ENCODE results near the gene GNB5. TPM values are rescaled to one million over a fixed set of nuclear protein-coding genes. Genes with fewer than 3 reads are reported as not detected.
"Not testable (repeated sequence)": the region's sequence is repeated elsewhere in the genome, so short reads cannot be mapped to it uniquely, and the experiment has no call there.

Gene GNB5
- total RNA-seq, 2 experiments from 2014 or later, result 11.8 to 19.6 TPM

- CTCF ChIA-PET, result interaction anchor here (1.4 to 1.5 kb wide), 2 partner anchors 67 to 118 kb away, joined by 3 to 5 read pairs; no protein-coding TSS in a partner anchor
- POLR2A ChIA-PET, result no interaction called here
- Mint-ChIP-seq H3K9me3 (ENCODE audit: low read depth) (no peaks in the 10 kb centered on the region), H3K27me3 (no peaks in the 10 kb centered on the region), H3K4me1 (no peaks in the 10 kb centered on the region), H3K27ac (no peak overlapping the region), H3K4me3 (no peak overlapping the region), H3K36me3 (ENCODE audit: low read depth) (no peaks in the 10 kb centered on the region)
- intact Hi-C loops (cut with DNase I, micrococcal nuclease), result no loop called here
- DNase-seq (no peak), ATAC-seq (no peak)
Observed at GRCh38 chr15:52098323-52098722, 92.9 kb downstream of the GNB5 start.

DNA sequence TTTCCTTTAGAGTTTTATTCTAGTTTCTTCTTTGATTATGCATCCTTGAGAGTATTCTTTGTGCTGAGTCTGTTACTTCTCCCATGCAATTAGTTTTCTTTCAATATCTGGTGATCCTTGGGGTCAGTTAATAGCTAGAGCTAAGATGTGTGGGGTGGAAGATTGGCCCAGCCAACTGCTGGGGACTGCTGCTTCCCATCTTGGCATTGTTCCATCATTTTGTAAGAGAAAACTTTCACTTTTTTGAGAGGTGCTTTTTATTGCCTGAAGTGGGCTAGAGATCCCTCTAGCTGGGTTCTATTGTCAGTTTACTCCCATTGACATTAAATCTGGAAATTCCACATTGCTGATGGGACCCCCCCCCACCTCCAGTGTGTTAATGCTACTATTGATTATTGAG, 94.0 kb downstream of the GNB5 start:
- no peaks in the 10 kb centered on the region for H3K27me3 Mint-ChIP-seq
- H3K27ac Mint-ChIP-seq, result no peak overlapping the region
- H3K36me3 Mint-ChIP-seq (ENCODE audit: low read depth), result no peaks in the 10 kb centered on the region
- H3K4me1 Mint-ChIP-seq, result no peaks in the 10 kb centered on the region
- intact Hi-C loops (cut with DNase I, micrococcal nuclease), result no loop called here
- ATAC-seq (no peak), DNase-seq (no peak)
- CTCF ChIA-PET, result interaction anchor here (0.6 to 1.6 kb wide), 6 partner anchors 14 to 638 kb away, joined by 3 to 6 read pairs (median 4); partner anchors contain the start of gene BCL2L10
- H3K4me3 Mint-ChIP-seq, result no peak overlapping the region
- POLR2A ChIA-PET, result no interaction called here
- no peaks in the 10 kb centered on the region for H3K9me3 Mint-ChIP-seq (ENCODE audit: low read depth)

- POLR2A ChIA-PET; H3K9me3 Mint-ChIP-seq (ENCODE audit: low read depth); H3K27me3 Mint-ChIP-seq; H3K4me3 Mint-ChIP-seq; H3K27ac Mint-ChIP-seq; DNase-seq; ATAC-seq; H3K36me3 Mint-ChIP-seq (ENCODE audit: low read depth); intact Hi-C loops (cut with DNase I, micrococcal nuclease); H3K4me1 Mint-ChIP-seq: not testable (repeated sequence)
- CTCF ChIA-PET, result interaction anchor here (1.6 kb wide), 1 partner anchor 13 kb away, joined by 6 read pairs; no protein-coding TSS in a partner anchor
Observed at GRCh38 chr15:52096536-52096935, 94.7 kb downstream of the GNB5 start.

GRCh38 chr15:52095597-52096262, 95.5 kb downstream of the GNB5 start:
- POLR2A ChIA-PET, result no interaction called here
- no peak overlapping the region for H3K4me3 Mint-ChIP-seq
- DNase-seq (no peak), ATAC-seq (no peak)
- no peaks in the 10 kb centered on the region for H3K27me3 Mint-ChIP-seq
- H3K27ac Mint-ChIP-seq, result no peak overlapping the region
- H3K36me3 Mint-ChIP-seq (ENCODE audit: low read depth), result no peaks in the 10 kb centered on the region
- no peaks in the 10 kb centered on the region for H3K9me3 Mint-ChIP-seq (ENCODE audit: low read depth)
- intact Hi-C loops (cut with DNase I, micrococcal nuclease), result no loop called here
- H3K4me1 Mint-ChIP-seq, result no peaks in the 10 kb centered on the region
- CTCF ChIA-PET, result no interaction called here

DNA sequence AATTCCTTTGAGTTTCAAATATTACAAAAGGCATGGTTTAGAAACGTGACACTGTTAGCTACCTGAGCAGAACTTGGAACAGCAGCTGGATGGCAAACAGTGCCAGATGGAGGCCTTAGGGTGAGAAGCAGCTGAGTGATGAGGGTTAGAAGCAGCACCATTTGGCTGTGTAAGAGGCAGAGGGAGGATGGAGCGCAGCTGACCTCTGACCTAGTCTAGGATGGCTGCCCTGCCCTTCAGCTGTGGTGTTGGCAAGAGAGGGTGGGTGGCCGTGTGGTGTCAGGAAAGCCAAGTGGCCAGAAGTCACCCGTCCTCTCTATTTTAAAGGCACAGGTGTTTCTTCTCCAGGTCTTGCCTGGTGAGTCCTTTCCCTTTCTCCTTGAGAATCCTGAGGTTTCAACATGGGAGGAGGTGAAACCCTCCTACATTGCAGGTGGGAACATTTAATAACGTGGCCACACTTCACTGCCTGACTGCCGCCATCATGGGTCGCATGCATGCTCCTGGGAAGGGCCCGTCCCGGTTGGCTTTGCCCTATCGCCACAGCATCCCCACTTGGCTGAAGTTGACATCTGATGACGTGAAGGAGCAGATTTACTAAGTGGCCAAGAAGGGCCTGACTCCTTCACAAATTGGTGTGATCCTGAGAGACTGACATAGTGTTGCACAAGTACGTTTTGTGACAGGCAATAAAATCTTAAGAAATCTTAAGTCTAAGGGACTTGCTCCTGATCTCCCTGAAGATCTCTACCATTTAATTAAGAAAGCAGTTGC, 96.2 kb downstream of the GNB5 start:
- Mint-ChIP-seq H3K27me3 (peaks cover 2% of the 10 kb centered on the region), H3K4me1 (no peaks in the 10 kb centered on the region), H3K4me3 (no peak overlapping the region), H3K36me3 (ENCODE audit: low read depth) (peaks cover 2% of the 10 kb centered on the region), H3K27ac (no peak overlapping the region), H3K9me3 (ENCODE audit: low read depth) (peaks cover 4% of the 10 kb centered on the region)
- CTCF ChIA-PET, result interaction anchor here (0.6 kb wide), 1 partner anchor 258 kb away, joined by 5 read pairs; no protein-coding TSS in a partner anchor
- intact Hi-C loops (cut with DNase I, micrococcal nuclease), result no loop called here
- ATAC-seq (no peak), DNase-seq (no peak)
- POLR2A ChIA-PET, result no interaction called here

DNA sequence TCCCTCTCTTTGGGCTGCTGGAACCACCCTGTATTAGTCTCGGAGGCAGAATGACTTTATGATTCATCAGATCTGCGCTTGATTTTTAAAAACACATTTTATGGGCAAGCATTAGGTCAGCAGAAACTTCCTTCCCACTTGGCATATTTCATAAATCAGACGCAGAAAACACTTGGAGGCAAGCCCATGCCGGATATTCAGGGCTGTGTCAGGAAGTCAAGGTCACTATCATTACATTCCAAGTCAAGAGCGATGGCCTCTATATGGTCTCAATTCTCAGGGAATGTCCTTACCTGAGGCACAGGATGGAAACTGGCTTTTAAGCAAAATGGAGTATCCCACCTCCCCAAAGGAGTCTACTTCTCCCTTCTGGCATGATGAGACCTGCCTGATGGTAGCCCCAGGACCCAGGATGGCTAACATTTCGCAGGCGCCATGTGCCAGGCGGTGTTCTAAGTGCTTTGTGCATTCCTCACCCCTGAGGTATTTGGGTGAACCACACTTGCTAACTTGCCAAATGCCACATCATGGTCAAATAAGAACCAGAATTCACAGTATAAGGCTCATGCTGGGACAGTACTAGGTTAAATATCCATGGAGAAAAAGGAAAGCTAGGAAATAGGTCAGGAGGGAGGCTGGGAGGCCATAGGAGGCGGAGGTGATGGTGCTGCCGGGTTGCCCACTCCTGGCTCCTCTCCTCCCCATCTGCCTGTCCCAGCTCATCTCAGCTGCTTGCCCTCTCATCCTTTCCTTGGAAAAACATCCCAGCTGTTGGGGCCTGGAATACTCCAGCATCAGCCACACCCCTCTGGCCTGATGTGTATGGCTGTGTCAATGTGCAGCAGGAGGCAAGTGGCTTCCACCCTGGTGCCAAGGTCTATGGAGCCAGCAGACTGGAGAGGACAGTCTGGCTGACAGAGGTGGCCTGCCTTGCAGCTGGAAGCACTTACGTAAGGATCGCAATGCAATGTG, 97.4 kb downstream of the GNB5 start:
- no peak overlapping the region for H3K4me3 Mint-ChIP-seq
- ATAC-seq, result no peak

GRCh38 chr15:52093167-52093538, 98.0 kb downstream of the GNB5 start:
- Mint-ChIP-seq H3K36me3 (ENCODE audit: low read depth) (peaks cover 5% of the 10 kb centered on the region), H3K4me3 (no peak overlapping the region), H3K4me1 (no peaks in the 10 kb centered on the region), H3K27ac (no peak overlapping the region), H3K27me3 (peaks cover 2% of the 10 kb centered on the region), H3K9me3 (ENCODE audit: low read depth) (peaks cover 8% of the 10 kb centered on the region)
- DNase-seq (no peak), ATAC-seq (no peak)
- ChIA-PET CTCF (no interaction called here), POLR2A (no interaction called here)
- intact Hi-C loops (cut with DNase I, micrococcal nuclease), result no loop called here

More for the DNA sequence above, 97.4 kb downstream of the GNB5 start:
- intact Hi-C loops (cut with DNase I, micrococcal nuclease), result no loop called here
- no peak overlapping the region for H3K27ac Mint-ChIP-seq
- POLR2A ChIA-PET, result no interaction called here
- peaks cover 2% of the 10 kb centered on the region for H3K27me3 Mint-ChIP-seq
- H3K9me3 Mint-ChIP-seq (ENCODE audit: low read depth), result peaks cover 8% of the 10 kb centered on the region
- peaks cover 5% of the 10 kb centered on the region for H3K36me3 Mint-ChIP-seq (ENCODE audit: low read depth)
- DNase-seq, result no peak
- CTCF ChIA-PET, result interaction anchor here (0.6 kb wide), 1 partner anchor 259 kb away, joined by 5 read pairs; no protein-coding TSS in a partner anchor
- H3K4me1 Mint-ChIP-seq, result no peaks in the 10 kb centered on the region

GRCh38 chr15:52090193-52090592, 101.0 kb downstream of the GNB5 start:
- ChIA-PET CTCF (interaction anchor here (1.9 kb wide), 1 partner anchor 11 kb away, joined by 10 read pairs; no protein-coding TSS in a partner anchor), POLR2A (no interaction called here)

DNA sequence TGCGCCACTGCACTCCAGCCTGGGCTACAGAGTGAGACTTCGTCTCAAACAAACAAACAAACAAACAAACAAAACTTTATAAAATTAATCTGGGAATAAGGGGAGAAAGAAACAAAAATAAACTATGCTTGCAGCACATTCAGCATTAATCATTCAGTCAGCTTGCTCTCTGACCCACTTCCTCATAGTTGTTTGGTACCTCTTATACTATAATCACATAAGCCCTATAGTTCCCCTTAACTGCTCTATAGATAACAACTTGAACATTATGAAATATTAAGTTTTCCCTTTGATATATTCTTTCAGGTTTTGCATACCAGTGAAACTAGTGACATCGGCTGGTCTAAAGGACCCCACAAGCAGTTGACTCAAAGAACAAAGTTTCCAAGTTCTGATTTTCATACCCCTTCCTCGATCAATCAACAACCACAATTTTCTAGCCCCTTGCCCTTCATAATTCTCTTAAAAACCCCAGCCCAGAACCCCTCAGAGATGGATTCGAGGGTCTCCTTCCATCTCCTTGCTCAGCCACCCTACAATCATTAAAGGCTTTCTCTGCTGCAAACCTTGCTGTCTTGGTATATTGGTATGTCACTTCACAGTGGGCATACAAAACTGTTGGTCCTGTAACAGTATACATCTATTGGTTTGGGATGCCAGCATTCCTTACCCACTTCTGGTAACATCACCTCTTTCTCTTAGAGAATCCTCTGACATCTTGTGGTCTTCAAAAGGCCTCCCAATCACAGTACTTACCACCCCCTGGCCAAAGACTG, 105.0 kb downstream of the GNB5 start:
- Mint-ChIP-seq H3K4me1 (peaks cover 6% of the 10 kb centered on the region), H3K9me3 (ENCODE audit: low read depth) (peaks cover 8% of the 10 kb centered on the region), H3K27ac (no peak overlapping the region), H3K4me3 (no peak overlapping the region), H3K27me3 (peaks cover 2% of the 10 kb centered on the region), H3K36me3 (ENCODE audit: low read depth) (peaks cover 5% of the 10 kb centered on the region)
- ChIA-PET CTCF (no interaction called here), POLR2A (no interaction called here)
- intact Hi-C loops (cut with DNase I, micrococcal nuclease), result no loop called here
- DNase-seq, result no peak
- ATAC-seq, result no peak

More at GRCh38 chr15:52090193-52090592, 101.0 kb downstream of the GNB5 start:
- intact Hi-C loops (cut with DNase I, micrococcal nuclease), result no loop called here
- peaks cover 8% of the 10 kb centered on the region for H3K9me3 Mint-ChIP-seq (ENCODE audit: low read depth)
- H3K27me3 Mint-ChIP-seq, result peaks cover 2% of the 10 kb centered on the region
- H3K27ac Mint-ChIP-seq, result no peak overlapping the region
- DNase-seq (no peak), ATAC-seq (no peak)
- no peaks in the 10 kb centered on the region for H3K4me1 Mint-ChIP-seq
- peaks cover 5% of the 10 kb centered on the region for H3K36me3 Mint-ChIP-seq (ENCODE audit: low read depth)
- H3K4me3 Mint-ChIP-seq, result no peak overlapping the region

DNA sequence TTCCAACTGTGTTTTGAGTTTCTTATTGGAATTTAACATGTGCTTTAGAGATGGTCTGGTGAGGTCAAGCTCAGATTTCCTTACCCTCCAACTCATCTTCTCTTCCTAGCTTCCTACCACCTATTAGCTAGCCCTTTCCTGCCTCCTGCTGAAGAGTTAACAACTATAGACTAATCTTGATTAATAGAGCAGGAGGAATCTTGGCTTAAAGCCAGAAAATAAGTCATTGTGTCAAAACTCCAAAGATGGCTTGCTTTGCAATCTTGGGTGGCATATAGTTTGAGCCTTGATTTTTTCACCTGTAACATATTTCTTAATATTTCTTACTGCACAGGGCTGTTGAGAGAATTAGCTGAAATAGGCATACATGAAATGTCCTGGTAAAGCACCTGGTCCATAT, 105.9 kb downstream of the GNB5 start:
- H3K27me3 Mint-ChIP-seq, result peaks cover 1% of the 10 kb centered on the region
- POLR2A ChIA-PET, result no interaction called here
- H3K27ac Mint-ChIP-seq, result no peak overlapping the region
- CTCF ChIA-PET, result no interaction called here
- peaks cover 6% of the 10 kb centered on the region for H3K9me3 Mint-ChIP-seq (ENCODE audit: low read depth)
- intact Hi-C loops (cut with DNase I, micrococcal nuclease), result no loop called here
- H3K36me3 Mint-ChIP-seq (ENCODE audit: low read depth), result peaks cover 4% of the 10 kb centered on the region
- no peak for DNase-seq
- no peak for ATAC-seq
- no peak overlapping the region for H3K4me3 Mint-ChIP-seq
- H3K4me1 Mint-ChIP-seq, result peaks cover 6% of the 10 kb centered on the region

DNA sequence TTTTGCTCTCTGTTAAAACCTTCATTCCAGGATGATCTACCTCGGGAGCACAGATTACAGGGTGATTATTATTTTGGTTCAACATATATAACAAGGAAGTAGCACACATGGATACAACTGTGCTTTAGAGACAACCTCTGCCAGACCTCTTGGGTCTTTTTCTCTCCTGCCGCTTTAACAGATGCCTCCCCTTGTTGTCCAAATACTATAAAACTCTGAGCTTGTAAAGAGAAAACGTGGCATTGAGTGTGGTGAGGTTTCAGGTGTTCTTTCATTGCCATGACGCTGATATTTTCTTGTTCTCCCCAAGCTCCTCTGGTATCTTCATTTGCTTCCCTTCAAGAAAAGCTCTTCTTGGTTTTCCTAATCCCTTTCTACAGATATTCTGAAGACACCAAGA, 107.6 kb downstream of the GNB5 start:
- H3K36me3 Mint-ChIP-seq (ENCODE audit: low read depth), result no peaks in the 10 kb centered on the region
- H3K4me3 Mint-ChIP-seq, result no peak overlapping the region
- no peak for DNase-seq
- ChIA-PET CTCF (interaction anchor here (0.6 to 1.7 kb wide), 5 partner anchors 10 to 178 kb away, joined by 3 to 6 read pairs (median 3); partner anchors contain the start of gene LEO1), POLR2A (interaction anchor here (0.5 kb wide), 1 partner anchor 1791 kb away, joined by 7 read pairs; no protein-coding TSS in a partner anchor)
- no peaks in the 10 kb centered on the region for H3K9me3 Mint-ChIP-seq (ENCODE audit: low read depth)
- no peaks in the 10 kb centered on the region for H3K27me3 Mint-ChIP-seq
- peaks cover 8% of the 10 kb centered on the region for H3K4me1 Mint-ChIP-seq
- H3K27ac Mint-ChIP-seq, result no peak overlapping the region
- intact Hi-C loops (cut with DNase I, micrococcal nuclease), result no loop called here
- no peak for ATAC-seq

Measured in activated CD4-positive, alpha-beta T cell treated with anti-CD3 and anti-CD28 coated beads for 36 hours (primary cell).